Measurements from ENCODE around the gene TBC1D13.

- TF ChIP-seq POLR2AphosphoS5 (IDR thresholded peaks at IDR 0.05; ENCODE audit: low read depth, low read length) (no peak), TAF1 (IDR thresholded peaks at IDR 0.05; ENCODE audit: borderline replicate concordance, insufficient read depth, low read length) (no peak), REST (IDR thresholded peaks at IDR 0.05; ENCODE audit: insufficient read depth in 1 of 2, low read depth in 2 of 2, low read length in 2 of 2) (no peak), SIN3A (IDR thresholded peaks at IDR 0.05; ENCODE audit: borderline replicate concordance, insufficient read depth, low read length) (no peak), FOXP2 (optimal IDR thresholded peaks at IDR 0.05; ENCODE audit: borderline replicate concordance, extremely low read depth, extremely low read length, insufficient read depth) (no peak)
Measured at GRCh38 chr9:128847803-128848202, 60.8 kb downstream of the TBC1D13 start.

All from PFSK-1 (cell line).